HFFc6 (cell line): Measurements from ENCODE around the gene GALE. TPM values are rescaled to one million over a fixed set of nuclear protein-coding genes. Genes with fewer than 3 reads are reported as not detected.

Experiments used
- DNase-seq: peaks from one replicate; pipeline ENCODE4 v3.0.0-alpha.2; 2018
- H3K27ac Mint-ChIP-seq: 2 replicates; pipeline ENCODE4 v1.8.0; 2020; ENCODE audit warnings: mild to moderate bottlenecking, mixed read lengths
- H3K27me3 Mint-ChIP-seq: 2 replicates; pipeline ENCODE4 v1.8.0; 2021; ENCODE audit warnings: mild to moderate bottlenecking, moderate library complexity, mixed read lengths; ENCODE audit not compliant: insufficient read depth
- H3K36me3 Mint-ChIP-seq: 2 replicates; pipeline ENCODE4 v1.8.0; 2021; ENCODE audit warnings: low read depth, mixed read lengths
- H3K4me1 Mint-ChIP-seq: 2 replicates; pipeline ENCODE4 v1.8.0; 2020; ENCODE audit warnings: low read depth, mixed read lengths
- H3K4me3 Mint-ChIP-seq: 2 replicates; pipeline ENCODE4 v1.8.0; 2020; ENCODE audit warnings: mild to moderate bottlenecking, moderate library complexity, mixed read lengths
- H3K9me3 Mint-ChIP-seq: 2 replicates; pipeline ENCODE4 v1.8.0; 2020; ENCODE audit warnings: mild to moderate bottlenecking, mixed read lengths
- CTCF ChIP-seq: fragments of 200-600 bp; sonication (generic); IDR thresholded peaks from 2 replicates; pipeline ENCODE4 v1.5.0; 2021; ENCODE audit warnings: antibody characterized with exemption, mild to moderate bottlenecking
- total RNA-seq, 6 experiments: library from RNA; stranded (reverse); fragmentation: NEBNext Ultra II Directional; extraction: Animal tissue kit (Norgen Biotek cat#: 25700); gene quantifications; 2 replicates in 1 of 6; 3 replicates in 5 of 6; pipeline ENCODE4 v1.2.3, GENCODE V29; 2021

GALE gene
- total RNA-seq, 6 experiments from 2014 or later = 30.9 to 34.6 (median 33.5) TPM

DNA sequence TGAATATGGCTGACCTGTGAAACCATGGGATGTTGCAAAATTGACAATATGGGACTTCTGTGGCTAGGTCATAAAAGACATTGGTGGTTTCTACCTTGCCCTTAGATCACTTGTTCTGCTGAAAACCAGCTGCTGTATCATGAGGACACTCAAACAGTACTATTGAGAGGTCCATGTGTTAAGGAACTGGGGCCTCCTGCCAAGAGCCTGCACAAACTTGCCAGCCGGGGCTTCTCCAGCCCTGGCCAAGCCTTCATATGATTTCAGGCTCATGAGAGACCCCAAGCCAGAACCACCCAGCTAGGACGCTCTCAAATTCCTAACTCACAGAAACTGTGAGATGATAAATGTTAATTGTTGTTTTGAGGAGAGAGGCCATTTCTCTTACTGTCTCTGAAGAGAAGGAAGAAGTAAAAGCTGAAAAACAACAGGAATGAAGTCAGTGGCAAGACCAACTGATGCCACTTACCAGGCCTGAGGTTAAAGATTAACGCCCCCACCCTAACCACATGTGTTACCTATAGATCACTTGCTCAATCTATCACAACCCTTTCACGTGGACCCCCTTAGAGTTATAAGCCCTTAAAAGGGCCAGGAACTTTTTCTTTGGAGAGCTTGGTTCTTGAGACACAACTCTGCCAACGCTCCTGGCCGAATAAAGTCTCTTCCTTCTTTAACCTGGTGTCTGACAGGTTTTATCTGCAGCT is 26.2 kb downstream of the GALE start:
- H3K4me1 Mint-ChIP-seq = peaks cover 20% of the 10 kb centered on the region
- no peak for TF ChIP-seq CTCF
- H3K4me3 Mint-ChIP-seq = no peak overlapping the region
- peaks cover 4% of the 10 kb centered on the region for H3K27me3 Mint-ChIP-seq
- DNase-seq = no peak
- H3K9me3 Mint-ChIP-seq = no peaks in the 10 kb centered on the region
- H3K27ac Mint-ChIP-seq = no peak overlapping the region
- no peaks in the 10 kb centered on the region for H3K36me3 Mint-ChIP-seq

DNA sequence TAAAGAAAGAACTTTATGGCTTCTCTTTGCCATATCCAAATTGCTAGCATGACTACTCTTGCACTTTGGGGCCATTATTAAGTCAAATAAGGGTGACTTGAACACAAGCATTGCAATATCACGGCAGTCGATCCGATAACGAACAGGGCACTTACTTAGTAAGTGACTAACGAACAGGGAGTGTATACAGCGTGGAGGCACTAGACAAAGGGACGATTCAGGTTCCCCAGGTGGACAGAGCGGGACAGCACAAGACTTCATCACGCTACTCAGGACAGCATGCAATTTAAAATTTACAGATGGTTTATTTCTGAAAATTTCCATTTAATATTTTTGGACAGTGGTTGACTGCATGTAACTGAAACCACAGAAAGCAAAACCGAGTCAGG is 27.7 kb downstream of the GALE start:
- Mint-ChIP-seq H3K9me3 (no peaks in the 10 kb centered on the region), H3K4me1 (peaks cover 15% of the 10 kb centered on the region), H3K27ac (no peak overlapping the region), H3K27me3 (peaks cover 4% of the 10 kb centered on the region), H3K4me3 (no peak overlapping the region), H3K36me3 (no peaks in the 10 kb centered on the region)
- no peak for TF ChIP-seq CTCF
- DNase-seq = no peak

DNA sequence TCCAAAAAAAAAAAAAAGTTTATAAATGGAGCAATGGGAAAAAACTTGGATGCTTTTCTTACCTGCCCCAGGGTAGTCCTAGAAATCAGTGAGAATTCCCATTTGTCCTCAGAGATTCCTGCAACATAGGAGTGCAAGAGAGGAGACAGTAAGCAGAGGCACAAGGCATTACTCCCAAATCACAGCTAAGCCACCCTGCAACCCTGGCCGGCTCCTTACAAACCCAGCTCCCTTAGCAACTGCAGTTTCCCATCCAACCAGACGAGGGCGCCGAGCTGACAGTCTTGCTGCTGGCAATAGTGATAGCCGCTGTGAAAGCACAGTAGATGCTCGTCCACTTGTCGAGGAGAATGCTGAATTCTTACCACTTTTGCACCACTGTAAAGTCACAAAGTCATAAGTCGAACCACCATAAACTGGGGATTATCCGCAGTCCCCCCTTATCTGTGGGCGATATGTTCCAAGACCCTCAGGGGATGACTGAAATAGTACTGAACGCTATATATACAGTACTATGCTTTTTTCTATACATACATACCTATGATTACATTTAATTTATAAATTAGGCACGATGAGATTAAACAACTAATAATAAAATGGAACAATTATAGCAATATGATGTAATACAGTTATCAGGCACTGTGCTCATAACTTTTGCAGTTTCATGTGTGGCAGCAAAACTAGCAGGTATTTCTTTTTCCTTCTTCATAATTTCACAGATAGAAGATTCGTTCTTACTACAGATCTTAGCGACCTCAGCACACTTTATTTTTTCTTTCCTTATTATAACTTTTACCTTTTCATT is 28.3 kb downstream of the GALE start:
- Mint-ChIP-seq H3K9me3 (no peaks in the 10 kb centered on the region), H3K4me1 (peaks cover 15% of the 10 kb centered on the region), H3K27ac (no peak overlapping the region), H3K36me3 (no peaks in the 10 kb centered on the region), H3K27me3 (peaks cover 4% of the 10 kb centered on the region), H3K4me3 (peak overlapping the region; percentile 57; the same call in 1 of the 2 replicates)
- TF ChIP-seq CTCF = peak; percentile 96
- DNase-seq = peak; percentile 75

GRCh38 chr1:23768733-23769132 is 31.8 kb downstream of the GALE start:
- DNase-seq = no peak
- no peak for TF ChIP-seq CTCF
- Mint-ChIP-seq H3K9me3 (no peaks in the 10 kb centered on the region), H3K4me3 (no peak overlapping the region), H3K4me1 (peaks cover 11% of the 10 kb centered on the region; the same call in 1 of the 2 replicates), H3K27ac (no peak overlapping the region), H3K36me3 (peaks cover 4% of the 10 kb centered on the region; the same call in 1 of the 2 replicates), H3K27me3 (peaks cover 7% of the 10 kb centered on the region)

- no peak for DNase-seq
- H3K27ac Mint-ChIP-seq = no peak overlapping the region
- TF ChIP-seq CTCF = no peak
- peaks cover 28% of the 10 kb centered on the region for H3K36me3 Mint-ChIP-seq
- peaks cover 3% of the 10 kb centered on the region; the same call in 1 of the 2 replicates for H3K27me3 Mint-ChIP-seq
- H3K4me3 Mint-ChIP-seq = no peak overlapping the region
- H3K9me3 Mint-ChIP-seq = no peaks in the 10 kb centered on the region
- no peaks in the 10 kb centered on the region for H3K4me1 Mint-ChIP-seq
Observed at GRCh38 chr1:23763041-23763577, 37.4 kb downstream of the GALE start.
